T47D (cell line): Measurements from ENCODE around the gene OPN1MW3.
"Not testable (repeated sequence)": the region's sequence is repeated elsewhere in the genome, so short reads cannot be mapped to it uniquely, and the experiment has no call there.

ENCODE experiments used
- DNase-seq, 2 experiments: peaks; one replicate each; pipeline versions ENCODE4 v3.0.0 to v3.0.0-alpha.2; 2011 to 2012; ENCODE audit warnings: low read depth in 1 of 2, low spot score in 1 of 2
- JUND ChIP-seq: IDR thresholded peaks from 2 replicates; pipeline ENCODE4 v1.6.1; 2012; ENCODE audit warnings: low read depth
- in situ Hi-C: cut with HindIII; loops from 2 replicates; pipeline ENCODE4 v1.10.0; 2016; ENCODE audit warnings: low sequenced_read_pairs, low pct_unique_long_range_greater_than_20kb

OPN1MW3 gene

GRCh38 chrX:154286406-154286805 is 29.0 kb downstream of the OPN1MW3 start:
- DNase-seq, in situ Hi-C loops: not testable (repeated sequence)

DNA sequence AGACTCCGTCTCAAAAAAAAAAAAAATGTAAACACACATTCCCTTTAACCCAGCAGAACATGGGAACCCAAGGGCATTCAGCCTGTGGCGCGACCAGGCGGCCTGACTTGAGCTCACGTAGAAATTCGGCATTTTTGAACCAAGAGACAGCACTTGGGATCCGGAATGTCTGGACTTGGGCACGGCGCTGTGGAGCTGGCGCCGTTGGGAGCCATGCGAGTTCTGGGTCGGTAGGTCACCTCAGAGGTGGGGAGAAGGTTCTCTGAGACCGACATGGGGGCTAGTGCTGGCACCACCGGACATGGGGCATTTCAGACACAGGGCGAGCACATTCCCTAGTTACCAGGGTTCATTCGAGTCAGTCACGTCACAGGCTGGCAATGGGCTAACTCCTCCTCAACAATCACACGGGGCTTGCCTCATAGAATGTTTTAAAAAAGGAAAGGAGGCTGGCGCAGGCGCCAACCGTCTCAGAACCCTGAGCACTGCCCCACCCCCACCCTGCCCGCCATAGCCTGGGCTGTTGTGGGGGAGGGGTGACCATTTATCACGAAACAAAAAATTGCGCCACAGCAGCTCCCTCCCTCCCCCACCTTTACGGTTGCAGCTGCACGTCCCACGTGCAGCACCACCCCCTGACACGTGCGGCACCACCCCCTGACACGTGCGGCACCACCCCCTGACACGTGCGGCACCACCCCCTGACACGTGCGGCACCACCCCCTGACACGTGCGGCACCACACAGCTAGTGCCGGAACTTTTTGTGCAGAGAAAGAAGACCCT is 37.6 kb downstream of the OPN1MW3 start, which contains the start of gene TEX28:
Gene TEX28, minus strand, starts transcription at position 334 of the 784 bp plus-strand sequence. CDS start 3,007 bp downstream, outside the sequence.
- TF ChIP-seq JUND, result no peak
- no peak for DNase-seq
- in situ Hi-C loops, result no loop called here

DNA sequence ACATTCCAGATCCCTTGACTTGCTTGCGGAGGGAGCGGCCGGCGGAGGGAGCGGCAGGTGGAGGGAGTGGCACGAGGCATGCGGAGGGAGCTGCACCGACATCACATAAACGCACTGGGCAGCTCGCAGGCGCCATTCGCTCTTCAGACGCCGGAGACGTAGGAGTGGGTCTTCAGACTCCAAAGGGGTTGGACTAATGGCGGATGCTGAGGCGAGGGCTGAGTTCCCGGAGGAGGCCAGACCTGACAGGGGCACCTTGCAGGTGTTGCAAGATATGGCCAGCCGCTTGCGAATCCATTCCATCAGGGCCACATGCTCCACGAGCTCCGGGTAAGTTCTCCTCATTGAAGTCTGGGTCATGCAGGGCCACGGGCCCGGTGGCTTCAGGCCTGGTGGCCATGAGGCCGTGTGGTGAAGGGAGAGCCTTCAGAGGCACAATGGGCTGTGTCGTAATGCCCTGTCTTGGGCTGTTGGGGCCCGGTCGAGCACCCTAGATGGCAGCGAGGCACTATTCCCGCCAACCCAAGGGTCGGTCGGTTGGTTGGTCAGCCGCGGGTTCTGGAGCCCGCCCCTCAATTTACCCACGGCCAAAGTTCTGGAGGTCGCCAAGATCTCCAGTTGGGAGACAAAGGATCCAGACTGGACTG is 38.4 kb downstream of the OPN1MW3 start, which contains the start of gene TKTL1:
Gene TKTL1, plus strand, starts transcription at position 132 of the 647 bp plus-strand sequence. Its CDS starts 65 bp downstream, at position 197.
- no peak for DNase-seq
- no peak for TF ChIP-seq JUND
- in situ Hi-C loops, result no loop called here

DNA sequence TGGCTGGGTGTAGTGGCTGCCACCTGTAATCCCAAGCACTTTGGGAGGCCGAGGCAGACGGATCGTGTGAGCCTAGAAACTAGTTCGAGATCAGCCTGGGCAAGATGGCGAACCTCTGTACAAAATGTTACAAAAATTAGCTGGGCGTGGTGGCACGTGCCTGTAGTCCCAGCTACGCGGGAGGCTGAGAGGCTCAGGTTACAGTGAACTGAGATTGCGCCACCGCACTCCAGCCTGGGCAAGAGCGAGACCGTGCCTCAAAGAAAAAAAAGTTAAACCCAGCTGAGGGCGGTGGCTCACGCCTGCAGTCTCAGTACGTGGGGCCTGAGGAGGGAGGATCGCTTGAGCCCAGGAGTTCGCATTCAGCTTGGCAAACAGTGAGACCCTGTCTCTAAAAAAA is 39.3 kb downstream of the OPN1MW3 start:
- DNase-seq, result no peak
- TF ChIP-seq JUND, result no peak
- in situ Hi-C loops, result no loop called here

DNA sequence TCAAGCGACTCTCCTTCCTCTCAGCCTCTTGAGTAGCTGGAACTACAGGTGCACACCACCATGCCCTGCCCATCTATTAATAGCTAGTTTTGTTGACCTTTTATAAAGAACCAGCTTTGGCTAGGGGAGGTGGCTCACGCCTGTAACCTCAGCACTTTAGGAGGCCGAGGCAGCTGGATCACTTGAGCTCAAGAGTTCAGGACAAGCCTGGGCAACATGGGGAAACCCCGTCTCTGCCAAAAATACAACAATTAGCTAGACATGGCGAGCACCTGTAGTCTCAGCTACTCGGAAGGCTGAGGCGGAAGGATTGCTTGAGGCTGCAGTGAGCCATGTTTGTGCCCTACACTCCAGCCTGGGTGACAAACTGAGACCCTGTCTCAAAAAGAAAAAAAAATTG is 40.9 kb downstream of the OPN1MW3 start:
- in situ Hi-C loops, result no loop called here
- no peak for TF ChIP-seq JUND
- no peak for DNase-seq

- in situ Hi-C loops, result no loop called here
- no peak for DNase-seq
- TF ChIP-seq JUND, result no peak
Observed at GRCh38 chrX:154300816-154301215, 43.4 kb downstream of the OPN1MW3 start.

DNA sequence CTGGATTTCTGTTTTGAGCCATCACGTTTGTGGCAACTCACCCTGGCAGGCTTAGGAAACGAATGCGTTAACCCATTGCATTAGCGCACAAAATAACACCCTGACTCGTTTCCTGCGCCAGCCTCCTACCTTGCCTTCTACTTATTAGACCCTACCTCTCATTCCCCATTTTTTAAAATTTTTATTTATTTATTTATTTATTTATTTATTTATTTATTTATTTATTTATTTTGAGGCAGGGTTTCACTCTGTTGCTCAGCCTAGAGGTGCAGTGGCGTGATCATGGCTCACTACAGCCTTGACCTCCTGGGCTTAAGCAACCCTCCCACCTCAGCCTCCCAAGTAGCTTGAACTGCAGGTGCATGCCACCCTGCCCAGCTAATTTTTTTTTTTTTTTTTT is 45.6 kb downstream of the OPN1MW3 start:
- DNase-seq, in situ Hi-C loops: not testable (repeated sequence)

- in situ Hi-C loops, result no loop called here
- no peak for TF ChIP-seq JUND
- no peak for DNase-seq
Observed at GRCh38 chrX:154303476-154303875, 46.1 kb downstream of the OPN1MW3 start.

DNA sequence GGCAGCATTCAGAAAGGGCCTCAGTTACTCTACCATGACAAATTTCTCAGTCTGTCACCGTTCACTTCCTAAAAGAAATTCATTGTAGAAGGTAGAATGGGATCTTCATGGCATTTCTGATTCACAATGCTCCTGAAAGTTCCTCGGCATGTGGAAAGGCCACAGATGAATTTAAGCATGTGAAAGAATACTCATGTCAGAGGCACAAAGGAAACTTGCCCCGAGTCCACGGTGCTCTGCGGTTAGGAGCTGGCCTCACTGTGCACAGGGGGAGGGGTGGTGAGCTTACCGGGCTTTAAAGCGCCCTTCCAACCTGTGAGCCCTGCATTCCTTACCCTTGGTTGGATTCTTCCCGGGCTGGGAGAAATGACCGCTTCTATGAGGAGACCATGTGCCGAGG is 47.5 kb downstream of the OPN1MW3 start:
- no peak for TF ChIP-seq JUND
- in situ Hi-C loops, result no loop called here
- DNase-seq, result no peak

- in situ Hi-C loops, result no loop called here
- no peak for DNase-seq
- no peak for TF ChIP-seq JUND
Observed at GRCh38 chrX:154305541-154306205, 48.3 kb downstream of the OPN1MW3 start.

DNA sequence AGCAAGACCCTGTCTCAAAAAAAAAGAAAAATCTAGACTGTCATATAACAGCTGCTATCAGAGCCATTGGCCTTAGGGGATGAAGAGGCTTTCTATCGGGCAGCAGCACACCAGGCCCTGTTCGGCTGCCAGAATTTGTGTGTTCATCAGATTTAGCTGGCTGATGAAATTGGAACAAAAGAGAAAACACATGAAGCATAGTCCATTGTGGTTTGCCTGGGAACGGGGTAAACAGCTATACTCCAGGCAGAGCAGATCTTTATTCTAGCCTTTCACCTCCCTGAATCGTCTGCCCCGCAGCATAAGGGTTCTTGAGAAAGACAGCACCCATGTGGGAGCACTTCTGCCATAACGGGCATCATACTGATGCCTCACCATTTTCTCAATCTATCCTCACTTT is 49.8 kb downstream of the OPN1MW3 start:
- no peak for TF ChIP-seq JUND
- DNase-seq, result no peak
- in situ Hi-C loops, result no loop called here

DNA sequence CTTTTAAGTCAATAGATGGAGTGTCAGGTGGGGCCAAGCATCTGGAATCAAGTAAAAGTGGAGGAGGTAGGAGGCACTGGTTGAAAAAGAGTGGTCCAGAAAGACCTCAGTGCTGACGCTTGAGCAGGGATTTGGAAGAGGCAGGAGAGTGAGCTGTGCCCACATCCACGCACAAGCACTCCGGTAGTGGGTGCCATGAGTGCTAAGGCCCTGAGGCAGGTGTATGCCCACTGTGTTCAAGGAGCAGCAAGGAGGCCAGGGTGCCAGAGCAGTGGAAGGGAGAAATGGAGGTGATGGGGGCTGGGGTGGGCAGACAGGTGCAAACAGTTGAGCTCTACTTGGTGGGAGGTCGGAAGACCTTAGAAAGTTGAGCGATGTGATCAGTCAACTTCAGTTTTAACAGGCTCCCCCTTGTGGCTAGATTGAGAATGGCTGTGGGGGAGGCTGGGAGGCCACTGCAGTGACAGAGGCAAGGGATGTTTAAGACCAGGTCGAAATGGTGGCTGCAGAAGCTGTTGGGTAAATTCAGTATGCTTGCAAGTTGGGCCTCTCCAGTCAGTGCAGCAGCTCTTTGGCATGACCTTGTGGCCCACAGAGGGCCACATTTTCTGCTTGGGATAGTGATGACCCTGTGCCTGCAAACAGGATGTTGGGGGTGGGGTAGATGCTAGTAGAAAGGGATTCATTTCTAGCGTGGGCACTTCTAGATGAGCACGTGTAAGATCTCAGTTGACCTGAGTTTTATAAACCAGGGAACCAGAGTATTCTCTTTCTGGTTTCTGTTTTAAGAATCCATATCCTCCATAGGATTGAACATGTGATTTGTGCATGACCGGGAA is 50.9 kb downstream of the OPN1MW3 start:
- peak; percentile 7 to 53 for DNase-seq
- in situ Hi-C loops, result no loop called here
- TF ChIP-seq JUND, result no peak
